Chondrocyte (in vitro differentiated cells): ENCODE results near the gene ADRA1B. TPM values are rescaled to one million over a fixed set of nuclear protein-coding genes. Genes with fewer than 3 reads are reported as not detected.
"Not testable (repeated sequence)": the region's sequence is repeated elsewhere in the genome, so short reads cannot be mapped to it uniquely, and the experiment has no call there.

ENCODE experiments used
- DNase-seq: peaks from one replicate; pipeline ENCODE4 v3.0.0; 2021; ENCODE audit warnings: mixed read lengths, low spot score
- H3K27ac Mint-ChIP-seq: one replicate; pipeline ENCODE4 v1.8.0; 2021; ENCODE audit warnings: mild to moderate bottlenecking, moderate library complexity, mixed read lengths; ENCODE audit not compliant: unreplicated experiment
- H3K27me3 Mint-ChIP-seq: 2 replicates; pipeline ENCODE4 v1.8.0; 2021; ENCODE audit warnings: low read depth, mixed read lengths
- H3K36me3 Mint-ChIP-seq: 2 replicates; pipeline ENCODE4 v1.8.0; 2021; ENCODE audit warnings: low read depth, mixed read lengths
- H3K4me1 Mint-ChIP-seq: 2 replicates; pipeline ENCODE4 v1.8.0; 2021; ENCODE audit warnings: low read depth, mild to moderate bottlenecking, mixed read lengths
- H3K4me3 Mint-ChIP-seq: one replicate; pipeline ENCODE4 v1.8.0; 2021; ENCODE audit warnings: mild to moderate bottlenecking, moderate library complexity, mixed read lengths; ENCODE audit not compliant: unreplicated experiment
- H3K9me3 Mint-ChIP-seq: 2 replicates; pipeline ENCODE4 v1.8.0; 2021; ENCODE audit warnings: low read depth, mixed read lengths
- CTCF ChIP-seq: fragments of 200-600 bp; sonication (generic); IDR thresholded peaks from 2 replicates; pipeline ENCODE4 v1.5.0; 2021; ENCODE audit warnings: antibody characterized with exemption, mild to moderate bottlenecking, moderate library complexity
- total RNA-seq: library from RNA; stranded (reverse); gene quantifications from 3 replicates; pipeline ENCODE4 v1.2.1, GENCODE V29; 2021

The ADRA1B gene
- total RNA-seq, 1 donor from 2014 or later = 0.72 TPM

GRCh38 chr5:159961176-159962160 lies 45.2 kb downstream of the ADRA1B start:
- TF ChIP-seq CTCF = no peak
- Mint-ChIP-seq H3K27me3 (no peaks in the 10 kb centered on the region), H3K36me3 (peaks cover 2% of the 10 kb centered on the region), H3K4me3 (no peak overlapping the region), H3K9me3 (no peaks in the 10 kb centered on the region), H3K4me1 (peaks cover 3% of the 10 kb centered on the region), H3K27ac (no peak overlapping the region)
- DNase-seq = no peak

DNA sequence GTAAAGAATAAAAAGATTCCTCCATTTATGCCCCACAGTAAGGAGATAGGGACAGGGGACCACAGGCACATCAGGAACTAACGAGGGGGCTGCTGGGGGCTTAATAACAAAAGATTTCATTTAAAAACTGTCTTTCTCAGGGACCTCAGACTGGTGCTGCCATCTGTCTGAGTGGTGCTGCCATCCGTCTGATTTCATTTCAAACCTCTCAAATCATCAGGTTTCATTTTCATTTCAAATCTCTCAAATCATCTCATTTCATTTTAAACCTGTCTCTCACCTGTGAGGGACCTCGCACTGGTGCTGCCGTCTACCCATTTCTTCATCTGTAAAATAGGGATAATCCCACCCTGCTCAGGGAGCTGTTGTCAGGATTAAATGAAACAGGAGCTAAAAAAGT lies 45.9 kb downstream of the ADRA1B start:
- no peaks in the 10 kb centered on the region for H3K27me3 Mint-ChIP-seq
- H3K9me3 Mint-ChIP-seq = no peaks in the 10 kb centered on the region
- peaks cover 6% of the 10 kb centered on the region for H3K4me1 Mint-ChIP-seq
- peaks cover 2% of the 10 kb centered on the region for H3K36me3 Mint-ChIP-seq
- DNase-seq = no peak
- no peak for TF ChIP-seq CTCF
- H3K4me3 Mint-ChIP-seq = no peak overlapping the region
- no peak overlapping the region for H3K27ac Mint-ChIP-seq

- H3K36me3 Mint-ChIP-seq = no peaks in the 10 kb centered on the region
- H3K4me3 Mint-ChIP-seq = no peak overlapping the region
- peaks cover 6% of the 10 kb centered on the region for H3K4me1 Mint-ChIP-seq
- H3K27me3 Mint-ChIP-seq = no peaks in the 10 kb centered on the region
- no peak for TF ChIP-seq CTCF
- H3K9me3 Mint-ChIP-seq = no peaks in the 10 kb centered on the region
- DNase-seq = no peak
- no peak overlapping the region for H3K27ac Mint-ChIP-seq
Measured at GRCh38 chr5:159963935-159964334, 47.7 kb downstream of the ADRA1B start.

- Mint-ChIP-seq H3K9me3 (no peaks in the 10 kb centered on the region), H3K27ac (no peak overlapping the region), H3K36me3 (no peaks in the 10 kb centered on the region), H3K4me3 (no peak overlapping the region), H3K27me3 (no peaks in the 10 kb centered on the region), H3K4me1 (peaks cover 6% of the 10 kb centered on the region)
- no peak for DNase-seq
- peak; percentile 87 for TF ChIP-seq CTCF
Measured at GRCh38 chr5:159965031-159965837, 49.0 kb downstream of the ADRA1B start.

GRCh38 chr5:159965838-159966128 lies 49.5 kb downstream of the ADRA1B start:
- not testable (repeated sequence) for H3K27me3 Mint-ChIP-seq, H3K4me1 Mint-ChIP-seq

More at GRCh38 chr5:159965838-159966128, 49.5 kb downstream of the ADRA1B start:
- DNase-seq, H3K4me3 Mint-ChIP-seq, H3K27ac Mint-ChIP-seq, H3K9me3 Mint-ChIP-seq, H3K36me3 Mint-ChIP-seq: not testable (repeated sequence)
- peak; percentile 27 for TF ChIP-seq CTCF
